BJ (cell line): ENCODE measurements around the gene PCDHGB4. TPM values are rescaled to one million over a fixed set of nuclear protein-coding genes. Genes with fewer than 3 reads are reported as not detected.

ENCODE experiments used
- CTCF ChIA-PET: fragments of 350-600 bp; formaldehyde crosslinking; extraction: SDS; loops from one replicate; lab custom pipeline; 2021; ENCODE audit warnings: antibody characterized with exemption, inconsistent platforms; lab: Yijun Ruan, JAX
- POLR2A ChIA-PET: fragments of 300-600 bp; sonication (Branson Sonifier 250); formaldehyde crosslinking; extraction: SDS; loops from one replicate; lab custom pipeline; 2021; ENCODE audit warnings: antibody characterized with exemption; lab: Charles Lee
- DNase-seq: peaks from one replicate; pipeline ENCODE4 v3.0.0-alpha.2; 2011; ENCODE audit warnings: low read depth
- H3K27me3 ChIP-seq: 2 replicates; pipeline ENCODE4 v1.6.0; 2011; ENCODE audit warnings: low read length; ENCODE audit not compliant: control insufficient read depth, insufficient read depth
- H3K36me3 ChIP-seq: 2 replicates; pipeline ENCODE4 v1.5.1; 2011; ENCODE audit warnings: low read length; ENCODE audit not compliant: control insufficient read depth, insufficient read depth
- H3K4me3 ChIP-seq: 2 replicates; pipeline ENCODE4 v1.5.1; 2011; ENCODE audit warnings: low read depth, mild to moderate bottlenecking, control low read depth, low read length
- polyA plus RNA-seq: library from polyadenylated mRNA; depleted of rRNA; stranded (reverse); fragments of >200 nt; gene quantifications from 2 replicates; pipeline ENCODE4 v1.2.3, GENCODE V29; 2011; rRNA removed
- TF ChIP-seq, protein P1 (sequence below): IDR thresholded peaks from 2 replicates; pipeline ENCODE4 v1.5.1; 2011; ENCODE audit warnings: low read depth, mild to moderate bottlenecking, control low read depth, inconsistent platforms, low read length, moderate library complexity; ENCODE audit not compliant: insufficient read depth

The PCDHGB4 gene
- polyA plus RNA-seq, 1 experiment, result 11.8 TPM

DNA sequence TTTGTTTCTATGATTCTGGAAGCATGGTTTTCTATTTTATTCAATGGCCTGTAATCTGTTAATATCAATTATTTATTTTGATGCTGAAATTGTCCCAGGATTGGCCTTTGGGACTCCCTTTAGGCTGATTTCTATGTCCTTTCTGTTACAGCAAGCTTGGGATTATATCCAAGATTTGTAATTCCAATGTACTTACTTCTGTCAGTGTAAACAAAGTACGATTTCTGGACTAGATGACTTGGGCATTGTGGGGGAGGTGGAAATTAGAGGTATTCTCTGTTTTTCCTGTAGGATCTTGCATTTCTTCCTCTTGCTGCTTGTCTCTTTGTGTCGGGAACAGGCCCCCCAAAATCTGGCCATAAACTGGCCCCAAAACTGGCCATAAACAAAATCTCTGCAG, 46.5 kb downstream of the PCDHGB4 start:
- ChIA-PET POLR2A (no interaction called here), CTCF (interaction anchor here (0.6 to 1.1 kb wide), 2 partner anchors 83 to 127 kb away, joined by 3 read pairs; no protein-coding TSS in a partner anchor)
- no peaks in the 10 kb centered on the region for H3K36me3 ChIP-seq
- no peak overlapping the region for H3K4me3 ChIP-seq
- TF ChIP-seq, protein P1, sequence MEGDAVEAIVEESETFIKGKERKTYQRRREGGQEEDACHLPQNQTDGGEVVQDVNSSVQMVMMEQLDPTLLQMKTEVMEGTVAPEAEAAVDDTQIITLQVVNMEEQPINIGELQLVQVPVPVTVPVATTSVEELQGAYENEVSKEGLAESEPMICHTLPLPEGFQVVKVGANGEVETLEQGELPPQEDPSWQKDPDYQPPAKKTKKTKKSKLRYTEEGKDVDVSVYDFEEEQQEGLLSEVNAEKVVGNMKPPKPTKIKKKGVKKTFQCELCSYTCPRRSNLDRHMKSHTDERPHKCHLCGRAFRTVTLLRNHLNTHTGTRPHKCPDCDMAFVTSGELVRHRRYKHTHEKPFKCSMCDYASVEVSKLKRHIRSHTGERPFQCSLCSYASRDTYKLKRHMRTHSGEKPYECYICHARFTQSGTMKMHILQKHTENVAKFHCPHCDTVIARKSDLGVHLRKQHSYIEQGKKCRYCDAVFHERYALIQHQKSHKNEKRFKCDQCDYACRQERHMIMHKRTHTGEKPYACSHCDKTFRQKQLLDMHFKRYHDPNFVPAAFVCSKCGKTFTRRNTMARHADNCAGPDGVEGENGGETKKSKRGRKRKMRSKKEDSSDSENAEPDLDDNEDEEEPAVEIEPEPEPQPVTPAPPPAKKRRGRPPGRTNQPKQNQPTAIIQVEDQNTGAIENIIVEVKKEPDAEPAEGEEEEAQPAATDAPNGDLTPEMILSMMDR, result no peak
- H3K27me3 ChIP-seq, result no peaks in the 10 kb centered on the region
- no peak for DNase-seq

DNA sequence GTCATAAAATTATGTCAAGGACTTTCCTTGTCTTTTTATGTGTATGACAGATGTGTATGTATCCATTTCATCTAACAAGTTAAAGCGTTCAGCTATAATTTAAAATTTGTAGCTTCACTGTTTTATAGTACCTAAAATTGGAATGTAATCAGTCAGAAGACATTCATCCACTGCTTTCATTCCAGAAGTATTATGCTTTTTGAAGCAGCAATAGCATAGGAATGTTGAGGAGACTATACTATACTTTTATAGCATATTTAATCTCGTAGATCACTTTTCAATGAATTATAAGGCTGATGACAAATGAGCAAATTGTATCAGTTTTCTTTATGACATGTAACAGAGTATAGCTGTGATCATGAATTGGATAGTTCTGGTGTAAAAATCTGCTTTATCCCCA, 49.7 kb downstream of the PCDHGB4 start:
- no peak overlapping the region for H3K4me3 ChIP-seq
- H3K36me3 ChIP-seq, result peaks cover 3% of the 10 kb centered on the region; the same call in 1 of the 2 replicates
- CTCF ChIA-PET, result interaction anchor here (0.6 to 1.9 kb wide), 6 partner anchors 20 to 126 kb away, joined by 3 to 9 read pairs (median 4); partner anchors contain the start of gene PCDHGB7
- POLR2A ChIA-PET, result no interaction called here
- TF ChIP-seq, protein P1, result no peak
- no peaks in the 10 kb centered on the region for H3K27me3 ChIP-seq
- no peak for DNase-seq

DNA sequence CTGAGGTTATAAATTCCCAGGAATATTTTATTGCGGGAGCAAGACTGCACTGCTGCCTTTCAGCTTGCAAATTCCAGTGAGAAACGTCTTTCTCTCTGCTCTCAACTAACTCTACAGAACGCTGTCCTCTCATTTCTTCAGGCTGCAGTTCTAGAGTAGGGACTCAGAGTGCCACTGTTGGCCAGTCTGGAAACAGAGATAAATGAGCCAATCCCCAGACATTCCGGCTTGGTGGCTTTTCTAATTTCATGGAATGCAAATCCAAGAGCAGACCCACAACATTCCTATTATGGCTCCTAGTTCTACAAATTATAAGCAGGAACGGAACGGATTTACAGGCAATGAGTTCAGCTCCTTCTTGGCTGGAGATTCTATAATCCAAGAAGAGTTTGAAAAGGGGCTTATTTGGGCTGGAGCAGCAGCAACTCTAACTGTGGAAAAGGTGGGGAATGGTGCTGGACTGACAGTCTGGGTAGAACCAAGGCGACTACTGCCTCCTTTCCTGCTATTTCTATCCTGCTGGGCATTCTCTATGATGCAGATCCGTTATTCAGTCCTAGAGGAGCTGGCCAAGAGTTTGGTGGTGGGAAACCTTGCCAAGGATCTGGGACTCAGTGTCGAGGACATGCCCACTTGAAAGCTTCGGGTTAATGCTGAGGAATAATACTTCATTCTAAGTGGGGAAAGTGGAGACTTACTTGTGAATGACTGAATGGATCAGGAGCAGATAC, 52.1 kb downstream of the PCDHGB4 start:
- TF ChIP-seq, protein P1, result no peak
- no peak overlapping the region for H3K4me3 ChIP-seq
- H3K36me3 ChIP-seq, result peaks cover 3% of the 10 kb centered on the region; the same call in 1 of the 2 replicates
- ChIA-PET CTCF (interaction anchor here (0.7 to 2.1 kb wide), 9 partner anchors 9 to 125 kb away, joined by 3 to 10 read pairs (median 4); partner anchors contain the start of genes PCDHGA12, PCDHGB7 and PCDHGC3), POLR2A (no interaction called here)
- H3K27me3 ChIP-seq, result no peaks in the 10 kb centered on the region
- DNase-seq, result no peak

Other genes with a start within 250 kb of the PCDHGB4 start
- 0.20 and 0.26 TPM in 2 replicates for gene PCDHB6, start 237.6 kb upstream of the PCDHGB4 start, polyA plus RNA-seq
- 0.31 and 0.44 TPM in 2 replicates for gene PCDHB7, start 215.1 kb upstream of the PCDHGB4 start, polyA plus RNA-seq
- 0.11 and 0.17 TPM in 2 replicates for gene PCDHB8, start 209.9 kb upstream of the PCDHGB4 start, polyA plus RNA-seq
- gene PCDHB16, start 205.3 kb upstream of the PCDHGB4 start, polyA plus RNA-seq, result 0.21 and 0.32 TPM in 2 replicates
- gene PCDHB9, start 200.5 kb upstream of the PCDHGB4 start, polyA plus RNA-seq, result 0.22 and 0.49 TPM in 2 replicates
- gene PCDHB10, start 195.3 kb upstream of the PCDHGB4 start, polyA plus RNA-seq, result 0.18 and 0.28 TPM in 2 replicates
- gene PCDHB11, start 188.1 kb upstream of the PCDHGB4 start, polyA plus RNA-seq, result 0.10 and 0.22 TPM in 2 replicates
- gene PCDHB12, start 179.0 kb upstream of the PCDHGB4 start, polyA plus RNA-seq, result 0.09 and 0.13 TPM in 2 replicates
- gene PCDHB13, start 173.8 kb upstream of the PCDHGB4 start, polyA plus RNA-seq, result 0.16 and 0.23 TPM in 2 replicates
- 0.42 and 0.47 TPM in 2 replicates for gene PCDHB14, start 164.4 kb upstream of the PCDHGB4 start, polyA plus RNA-seq
- gene PCDHB15, start 142.3 kb upstream of the PCDHGB4 start, polyA plus RNA-seq, result 0.45 and 0.52 TPM in 2 replicates
- gene SLC25A2, start 83.6 kb upstream of the PCDHGB4 start, polyA plus RNA-seq, result not detected in 2 replicates
- 25.5 and 46.7 TPM in 2 replicates for gene TAF7, start 66.9 kb upstream of the PCDHGB4 start, polyA plus RNA-seq
- gene PCDHGA1, start 57.2 kb upstream of the PCDHGB4 start, polyA plus RNA-seq, result 1.8 and 1.9 TPM in 2 replicates
- gene PCDHGA2, start 48.9 kb upstream of the PCDHGB4 start, polyA plus RNA-seq, result 6.7 and 6.8 TPM in 2 replicates
- gene PCDHGA3, start 43.9 kb upstream of the PCDHGB4 start, polyA plus RNA-seq, result 1.9 and 2.5 TPM in 2 replicates
- gene PCDHGB1, start 37.6 kb upstream of the PCDHGB4 start, polyA plus RNA-seq, result 2.0 and 2.2 TPM in 2 replicates
- 3.0 and 4.0 TPM in 2 replicates for gene PCDHGA4, start 32.7 kb upstream of the PCDHGB4 start, polyA plus RNA-seq
- gene PCDHGB2, start 27.7 kb upstream of the PCDHGB4 start, polyA plus RNA-seq, result 3.7 and 4.0 TPM in 2 replicates
- gene PCDHGA5, start 23.5 kb upstream of the PCDHGB4 start, polyA plus RNA-seq, result 1.2 and 1.6 TPM in 2 replicates
- 2.7 and 3.0 TPM in 2 replicates for gene PCDHGB3, start 17.5 kb upstream of the PCDHGB4 start, polyA plus RNA-seq
- 3.3 and 4.3 TPM in 2 replicates for gene PCDHGA6, start 13.8 kb upstream of the PCDHGB4 start, polyA plus RNA-seq
- gene PCDHGA7, start 5.0 kb upstream of the PCDHGB4 start, polyA plus RNA-seq, result 1.8 and 3.6 TPM in 2 replicates
- gene PCDHGA8, start 4.9 kb downstream of the PCDHGB4 start, polyA plus RNA-seq, result 0.72 and 0.77 TPM in 2 replicates
- 13.5 and 19.4 TPM in 2 replicates for gene PCDHGB5, start 10.2 kb downstream of the PCDHGB4 start, polyA plus RNA-seq
- gene PCDHGA9, start 15.1 kb downstream of the PCDHGB4 start, polyA plus RNA-seq, result 0.97 and 1.2 TPM in 2 replicates
- gene PCDHGB6, start 20.3 kb downstream of the PCDHGB4 start, polyA plus RNA-seq, result 1.5 and 1.7 TPM in 2 replicates
- 2.7 and 3.9 TPM in 2 replicates for gene PCDHGA10, start 25.3 kb downstream of the PCDHGB4 start, polyA plus RNA-seq
- 7.6 and 9.6 TPM in 2 replicates for gene PCDHGB7, start 30.0 kb downstream of the PCDHGB4 start, polyA plus RNA-seq
- gene PCDHGA11, start 33.4 kb downstream of the PCDHGB4 start, polyA plus RNA-seq, result 5.4 and 7.4 TPM in 2 replicates
- 6.1 and 7.9 TPM in 2 replicates for gene PCDHGA12, start 42.8 kb downstream of the PCDHGB4 start, polyA plus RNA-seq
- gene PCDHGC3, start 88.3 kb downstream of the PCDHGB4 start, polyA plus RNA-seq, result 36.5 and 56.3 TPM in 2 replicates
- 0.49 TPM in 2 replicates for gene PCDHGC4, start 97.3 kb downstream of the PCDHGB4 start, polyA plus RNA-seq
- gene PCDHGC5, start 101.4 kb downstream of the PCDHGB4 start, polyA plus RNA-seq, result 0.99 and 1.6 TPM in 2 replicates
- gene DIAPH1, start 231.3 kb downstream of the PCDHGB4 start, polyA plus RNA-seq, result 23.3 and 36.6 TPM in 2 replicates
- gene HDAC3, start 249.2 kb downstream of the PCDHGB4 start, polyA plus RNA-seq, result 84.2 and 97.8 TPM in 2 replicates
- 3.7 and 5.0 TPM in 2 replicates for gene RELL2, start 249.3 kb downstream of the PCDHGB4 start, polyA plus RNA-seq